GM18519 (cell line): ENCODE measurements around the gene NOMO2.
"Not testable (repeated sequence)": the region's sequence is repeated elsewhere in the genome, so short reads cannot be mapped to it uniquely, and the experiment has no call there.

Experiments
- ATAC-seq: cut with Tn5 transposase; IDR thresholded peaks from one replicate; pipeline ENCODE4 v1.9.1; 2021; ENCODE audit warnings: mild to moderate bottlenecking, moderate library complexity; ENCODE audit not compliant: unreplicated experiment, low FRiP score

The NOMO2 gene, protein sequence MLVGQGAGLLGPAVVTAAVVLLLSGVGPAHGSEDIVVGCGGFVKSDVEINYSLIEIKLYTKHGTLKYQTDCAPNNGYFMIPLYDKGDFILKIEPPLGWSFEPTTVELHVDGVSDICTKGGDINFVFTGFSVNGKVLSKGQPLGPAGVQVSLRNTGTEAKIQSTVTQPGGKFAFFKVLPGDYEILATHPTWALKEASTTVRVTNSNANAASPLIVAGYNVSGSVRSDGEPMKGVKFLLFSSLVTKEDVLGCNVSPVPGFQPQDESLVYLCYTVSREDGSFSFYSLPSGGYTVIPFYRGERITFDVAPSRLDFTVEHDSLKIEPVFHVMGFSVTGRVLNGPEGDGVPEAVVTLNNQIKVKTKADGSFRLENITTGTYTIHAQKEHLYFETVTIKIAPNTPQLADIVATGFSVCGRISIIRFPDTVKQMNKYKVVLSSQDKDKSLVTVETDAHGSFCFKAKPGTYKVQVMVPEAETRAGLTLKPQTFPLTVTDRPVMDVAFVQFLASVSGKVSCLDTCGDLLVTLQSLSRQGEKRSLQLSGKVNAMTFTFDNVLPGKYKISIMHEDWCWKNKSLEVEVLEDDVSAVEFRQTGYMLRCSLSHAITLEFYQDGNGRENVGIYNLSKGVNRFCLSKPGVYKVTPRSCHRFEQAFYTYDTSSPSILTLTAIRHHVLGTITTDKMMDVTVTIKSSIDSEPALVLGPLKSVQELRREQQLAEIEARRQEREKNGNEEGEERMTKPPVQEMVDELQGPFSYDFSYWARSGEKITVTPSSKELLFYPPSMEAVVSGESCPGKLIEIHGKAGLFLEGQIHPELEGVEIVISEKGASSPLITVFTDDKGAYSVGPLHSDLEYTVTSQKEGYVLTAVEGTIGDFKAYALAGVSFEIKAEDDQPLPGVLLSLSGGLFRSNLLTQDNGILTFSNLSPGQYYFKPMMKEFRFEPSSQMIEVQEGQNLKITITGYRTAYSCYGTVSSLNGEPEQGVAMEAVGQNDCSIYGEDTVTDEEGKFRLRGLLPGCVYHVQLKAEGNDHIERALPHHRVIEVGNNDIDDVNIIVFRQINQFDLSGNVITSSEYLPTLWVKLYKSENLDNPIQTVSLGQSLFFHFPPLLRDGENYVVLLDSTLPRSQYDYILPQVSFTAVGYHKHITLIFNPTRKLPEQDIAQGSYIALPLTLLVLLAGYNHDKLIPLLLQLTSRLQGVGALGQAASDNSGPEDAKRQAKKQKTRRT

DNA sequence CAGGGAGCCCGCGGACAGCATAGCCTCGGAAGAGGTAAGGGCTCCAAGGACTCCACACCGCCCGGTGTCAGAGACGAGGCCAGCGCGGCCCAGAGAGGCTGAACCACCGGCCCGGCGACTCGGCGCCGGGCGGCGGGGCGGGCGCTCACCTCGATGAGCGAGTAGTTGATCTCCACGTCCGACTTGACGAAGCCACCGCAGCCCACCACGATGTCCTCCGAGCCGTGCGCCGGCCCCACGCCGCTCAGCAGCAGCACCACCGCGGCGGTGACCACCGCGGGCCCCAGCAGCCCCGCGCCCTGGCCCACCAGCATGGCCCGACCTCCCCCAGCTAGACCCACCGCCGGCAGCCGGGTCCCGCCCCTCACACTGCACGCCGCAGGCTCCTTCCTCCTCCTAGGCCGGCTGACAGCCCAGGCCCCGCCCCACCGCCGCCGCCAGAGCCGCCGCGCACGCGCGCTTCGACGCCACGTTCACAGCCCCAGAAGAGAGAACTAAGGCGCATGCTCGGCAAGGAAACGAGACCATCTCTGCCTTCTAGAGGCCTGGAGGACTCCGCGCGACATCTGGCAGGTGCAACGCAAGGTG lies at the start of gene NOMO2:
NOMO2 (minus strand) TSS at position 371 of the 588 bp plus-strand sequence; CDS start at position 314, 57 bp downstream.
- peak; percentile 84 for ATAC-seq

DNA sequence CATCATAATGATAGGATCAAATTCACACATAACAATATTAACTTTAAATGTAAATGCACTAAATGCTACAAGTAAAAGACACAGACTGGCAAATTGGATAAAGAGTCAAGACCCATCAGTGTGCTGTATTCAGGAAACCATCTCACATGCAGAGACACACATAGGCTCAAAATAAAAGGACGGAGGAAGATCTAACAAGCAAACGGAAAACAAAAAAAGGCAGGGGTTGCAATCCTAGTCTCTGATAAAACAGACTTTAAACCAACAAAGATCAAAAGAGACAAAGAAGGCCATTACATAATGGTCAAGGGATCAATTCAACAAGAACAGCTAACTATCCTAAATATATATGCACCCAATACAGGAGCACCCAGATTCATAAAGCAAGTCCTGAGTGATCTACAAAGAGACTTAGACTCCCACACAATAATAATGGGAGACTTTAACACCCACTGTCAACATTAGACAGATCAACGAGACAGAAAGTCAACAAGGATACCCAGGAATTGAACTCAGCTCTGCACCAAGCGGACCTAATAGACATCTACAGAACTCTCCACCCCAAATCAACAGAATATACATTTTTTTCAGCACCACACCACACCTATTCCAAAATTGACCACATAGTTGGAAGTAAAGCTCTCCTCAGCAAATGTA lies 48.4 kb upstream of the NOMO2 start:
- ATAC-seq, result not testable (repeated sequence)

DNA sequence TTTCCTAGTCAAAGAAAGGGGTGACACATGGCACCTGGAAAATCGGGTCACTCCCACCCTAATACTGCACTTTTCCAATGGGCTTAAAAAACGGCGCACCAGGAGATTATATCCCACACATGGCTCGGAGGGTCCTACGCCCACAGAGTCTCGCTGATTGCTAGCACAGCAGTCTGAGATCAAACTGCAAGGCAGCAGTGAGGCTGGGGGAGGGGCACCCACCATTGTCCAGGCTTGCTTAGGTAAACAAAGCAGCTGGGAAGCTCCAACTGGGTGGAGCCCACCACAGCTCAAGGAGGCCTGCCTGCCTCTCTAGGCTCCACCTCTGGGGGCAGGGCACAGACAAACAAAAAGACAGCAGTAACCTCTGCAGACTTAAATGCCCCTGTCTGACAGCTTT lies 46.4 kb upstream of the NOMO2 start:
- not testable (repeated sequence) for ATAC-seq

DNA sequence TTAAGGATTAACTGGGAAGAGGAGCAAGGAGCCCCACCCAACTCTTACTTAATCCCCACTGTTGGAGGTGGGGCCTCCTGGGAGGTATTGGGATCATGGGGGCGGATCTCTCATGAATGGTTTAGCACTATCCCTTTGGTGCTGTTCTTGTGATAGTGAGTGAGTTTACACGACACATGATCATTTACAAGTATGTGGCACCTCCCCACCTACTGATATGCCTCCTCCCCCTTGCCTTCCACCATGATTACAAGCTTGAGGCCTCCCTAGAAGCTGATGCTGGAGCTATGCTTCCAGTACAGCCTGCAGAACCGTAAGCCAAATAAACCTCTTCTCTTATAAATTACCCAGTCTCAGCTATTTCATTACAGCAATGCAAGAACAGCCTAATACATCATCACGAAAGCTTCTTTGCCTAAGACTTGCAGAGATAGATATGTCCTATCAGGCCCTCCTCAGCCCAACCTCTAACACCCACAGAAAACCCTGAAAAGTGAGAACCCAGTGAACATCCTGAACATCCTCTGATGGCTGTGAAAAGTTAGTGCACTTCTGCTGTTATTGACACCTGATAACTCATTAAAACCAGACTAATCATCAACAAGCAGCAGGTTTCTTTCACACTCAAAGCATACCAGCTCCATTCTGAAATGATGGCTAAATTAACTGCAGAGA lies 41.8 kb upstream of the NOMO2 start:
- ATAC-seq, result not testable (repeated sequence)

DNA sequence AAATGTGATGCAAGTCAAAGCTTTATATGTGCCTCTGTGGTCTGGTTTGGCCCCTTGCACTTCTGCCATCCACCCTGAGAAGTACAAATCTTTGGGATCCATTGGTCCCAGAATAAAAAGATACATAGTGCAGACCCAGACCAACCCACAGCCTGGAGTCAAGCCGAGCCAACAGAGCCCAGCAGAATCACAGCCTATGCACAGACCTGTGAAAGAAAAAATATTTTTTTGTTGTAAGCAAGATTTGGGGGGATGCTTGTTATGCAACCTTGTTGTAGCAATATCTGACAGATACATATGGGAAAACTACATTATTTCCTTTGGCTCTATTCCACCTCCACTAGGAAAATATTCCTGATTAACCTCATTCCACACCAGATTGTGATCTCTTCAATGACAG lies 36.7 kb upstream of the NOMO2 start:
- ATAC-seq, result not testable (repeated sequence)

DNA sequence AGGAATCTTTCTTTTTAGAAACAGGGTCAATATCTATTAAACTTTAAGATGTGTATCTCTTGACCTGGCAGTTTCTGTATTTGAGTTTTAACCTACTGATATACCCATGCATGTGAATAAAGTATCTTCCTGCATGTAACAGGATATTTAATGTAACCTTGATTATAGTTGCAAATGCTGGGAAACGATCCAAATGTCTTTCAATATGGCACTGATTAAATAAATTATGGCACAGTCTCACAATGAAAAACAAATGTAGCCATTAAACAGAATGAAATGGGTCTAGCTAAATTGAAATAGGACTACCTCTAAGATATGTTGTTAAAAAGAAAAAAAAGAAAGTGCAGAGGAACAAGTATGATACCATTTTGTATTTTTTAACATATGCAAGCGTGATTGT lies 35.8 kb upstream of the NOMO2 start:
- not testable (repeated sequence) for ATAC-seq

DNA sequence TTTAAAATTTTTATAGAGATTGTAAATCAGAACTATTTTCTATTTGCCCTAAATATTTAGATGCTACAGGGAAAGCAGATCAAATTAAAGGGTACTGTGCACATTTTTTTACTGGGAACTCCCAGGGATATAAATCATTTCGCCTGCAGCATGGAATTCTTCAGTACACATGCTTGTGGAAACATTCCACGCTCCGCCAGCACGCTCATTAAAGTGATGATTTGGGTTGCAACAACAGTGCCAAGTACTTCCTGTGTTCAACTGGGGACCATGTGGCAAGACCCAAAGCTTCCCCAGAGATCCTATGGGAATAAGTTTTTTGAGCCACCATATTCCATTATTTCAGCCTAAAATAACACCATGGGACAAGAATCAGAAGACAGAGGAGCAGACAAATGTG lies 35.4 kb upstream of the NOMO2 start:
- not testable (repeated sequence) for ATAC-seq

DNA sequence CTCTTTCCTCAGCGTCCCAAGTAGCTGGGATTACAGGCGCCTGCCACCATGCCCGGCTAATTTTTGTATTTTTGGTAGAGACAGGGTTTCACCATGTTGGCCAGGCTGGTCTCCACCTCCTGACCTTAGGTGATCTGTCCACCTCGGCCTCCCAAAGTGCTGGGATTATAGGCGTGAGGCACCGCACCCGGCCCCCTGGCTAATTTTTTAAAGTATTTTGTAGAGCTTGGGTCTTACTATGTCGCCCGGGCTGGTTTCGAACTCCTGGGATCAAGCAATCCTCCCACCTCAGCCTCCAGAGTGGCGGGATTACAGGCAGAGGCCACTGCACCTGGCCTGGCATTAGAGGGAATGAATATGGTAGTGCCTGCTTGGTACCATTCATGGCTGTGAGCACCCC lies 33.9 kb upstream of the NOMO2 start:
- not testable (repeated sequence) for ATAC-seq

DNA sequence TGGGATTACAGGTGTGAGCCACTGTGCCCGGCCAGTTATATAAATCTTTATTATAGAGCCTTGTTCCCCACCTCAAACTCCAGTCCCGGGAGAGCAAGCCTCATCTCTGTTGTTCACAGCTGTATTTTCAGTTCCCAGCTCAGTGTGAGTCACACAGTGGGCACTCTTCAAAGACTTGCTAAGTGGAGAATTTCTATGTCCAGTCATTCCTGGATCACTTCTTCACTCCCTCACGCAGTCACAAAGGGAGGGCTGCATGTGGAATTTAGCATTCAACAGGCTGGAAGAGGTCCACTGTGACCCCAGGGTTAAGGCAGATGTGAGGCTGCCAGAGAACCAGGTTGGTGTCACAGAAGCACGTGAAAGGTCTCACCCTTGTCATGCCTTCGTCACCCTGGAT lies 33.0 kb upstream of the NOMO2 start:
- not testable (repeated sequence) for ATAC-seq

DNA sequence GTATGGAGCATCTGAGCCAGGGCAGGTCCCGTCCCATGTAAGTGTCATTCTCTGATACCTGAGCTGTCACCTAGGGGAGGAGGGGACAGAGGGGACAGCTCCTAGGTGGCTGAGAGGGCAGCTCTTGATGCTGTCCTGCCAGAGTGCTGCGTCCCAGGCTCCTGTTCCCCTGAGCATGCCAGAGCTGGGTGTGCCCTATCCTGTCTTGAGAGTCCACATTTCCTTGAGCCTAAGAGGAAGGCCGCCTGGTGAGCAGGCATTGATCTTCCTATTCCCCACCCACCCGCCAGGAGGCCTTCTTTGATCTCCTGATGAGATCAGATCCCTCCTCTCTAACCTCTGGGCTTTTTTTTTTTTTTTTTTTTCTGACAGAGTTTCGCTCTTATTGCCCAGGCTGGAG lies 32.0 kb upstream of the NOMO2 start:
- ATAC-seq, result not testable (repeated sequence)

DNA sequence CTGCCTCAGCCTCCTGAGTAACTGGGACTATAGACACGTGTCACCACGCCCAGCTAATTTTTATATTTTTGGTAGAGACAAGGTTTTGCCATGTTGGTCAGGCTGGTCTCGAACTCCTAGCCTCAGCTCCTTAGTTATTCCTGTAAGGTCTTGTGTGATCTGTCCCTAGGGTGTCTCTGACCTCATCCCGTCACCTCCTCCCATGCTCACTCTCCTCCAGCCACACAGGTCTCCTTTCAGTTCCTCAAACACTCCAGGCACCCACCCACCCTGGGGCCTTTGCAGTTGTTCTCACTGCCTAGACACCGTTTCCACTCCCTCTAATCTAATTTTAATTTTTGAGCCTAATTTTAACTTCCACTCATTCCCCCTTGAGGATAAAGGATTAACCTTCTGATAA lies 31.1 kb upstream of the NOMO2 start:
- not testable (repeated sequence) for ATAC-seq

DNA sequence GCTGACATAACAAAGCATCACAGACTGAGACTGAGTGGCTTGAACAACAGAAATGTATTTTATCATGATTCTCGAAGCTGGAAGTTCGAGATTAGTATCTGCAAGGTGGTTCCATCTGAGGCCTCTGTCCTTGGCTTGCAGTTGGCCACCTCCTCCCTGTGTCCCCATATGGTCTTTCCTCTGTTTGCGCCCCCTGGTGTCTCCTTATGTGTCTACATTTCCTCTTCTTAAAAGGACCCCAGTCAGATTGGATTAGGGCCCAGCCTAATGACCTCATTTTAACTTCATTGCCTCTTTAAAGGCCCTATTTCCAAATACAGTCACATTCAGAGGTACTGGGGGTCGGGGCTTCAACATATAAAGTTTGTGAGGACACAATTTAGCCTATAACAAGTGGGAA lies 30.0 kb upstream of the NOMO2 start:
- ATAC-seq, result not testable (repeated sequence)

DNA sequence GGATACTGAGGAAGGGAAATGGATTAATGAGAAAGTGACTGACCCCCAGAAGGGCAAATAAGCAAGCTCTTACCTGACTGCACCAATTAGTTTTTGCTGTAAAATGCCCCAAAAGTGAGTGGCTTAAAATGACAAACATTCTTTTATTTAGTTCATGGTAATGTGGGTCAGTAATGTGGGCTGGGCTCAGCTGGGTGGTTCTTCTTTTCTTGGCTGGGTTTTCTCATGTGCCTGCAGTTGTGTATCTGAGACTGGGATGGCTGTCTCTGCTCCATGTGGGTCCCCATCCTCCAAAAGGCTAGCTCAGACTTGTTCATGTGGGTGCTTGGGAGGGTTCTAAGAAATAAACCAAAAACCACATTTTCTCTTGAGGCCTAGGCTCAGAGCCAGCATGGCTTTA lies 29.5 kb upstream of the NOMO2 start:
- not testable (repeated sequence) for ATAC-seq

DNA sequence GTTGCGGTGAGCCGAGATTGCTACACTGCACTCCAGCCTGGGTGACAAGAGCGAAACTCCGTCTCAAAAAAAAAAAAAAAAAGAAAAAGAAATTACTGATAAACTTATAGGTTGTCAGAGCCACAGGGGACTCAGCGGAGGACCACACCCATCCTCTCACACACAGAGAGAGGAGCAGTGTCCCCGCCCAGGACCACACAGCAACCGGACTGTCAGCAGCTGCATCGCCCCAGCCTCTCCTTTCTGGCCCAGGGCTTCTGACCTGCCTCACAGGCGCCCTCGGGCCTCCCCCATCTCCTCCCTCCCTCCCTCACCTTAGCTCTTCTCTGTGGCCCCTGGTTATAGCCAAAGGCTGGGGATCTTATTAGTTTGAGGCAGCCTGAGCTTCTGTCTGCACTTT lies 27.9 kb upstream of the NOMO2 start:
- not testable (repeated sequence) for ATAC-seq

DNA sequence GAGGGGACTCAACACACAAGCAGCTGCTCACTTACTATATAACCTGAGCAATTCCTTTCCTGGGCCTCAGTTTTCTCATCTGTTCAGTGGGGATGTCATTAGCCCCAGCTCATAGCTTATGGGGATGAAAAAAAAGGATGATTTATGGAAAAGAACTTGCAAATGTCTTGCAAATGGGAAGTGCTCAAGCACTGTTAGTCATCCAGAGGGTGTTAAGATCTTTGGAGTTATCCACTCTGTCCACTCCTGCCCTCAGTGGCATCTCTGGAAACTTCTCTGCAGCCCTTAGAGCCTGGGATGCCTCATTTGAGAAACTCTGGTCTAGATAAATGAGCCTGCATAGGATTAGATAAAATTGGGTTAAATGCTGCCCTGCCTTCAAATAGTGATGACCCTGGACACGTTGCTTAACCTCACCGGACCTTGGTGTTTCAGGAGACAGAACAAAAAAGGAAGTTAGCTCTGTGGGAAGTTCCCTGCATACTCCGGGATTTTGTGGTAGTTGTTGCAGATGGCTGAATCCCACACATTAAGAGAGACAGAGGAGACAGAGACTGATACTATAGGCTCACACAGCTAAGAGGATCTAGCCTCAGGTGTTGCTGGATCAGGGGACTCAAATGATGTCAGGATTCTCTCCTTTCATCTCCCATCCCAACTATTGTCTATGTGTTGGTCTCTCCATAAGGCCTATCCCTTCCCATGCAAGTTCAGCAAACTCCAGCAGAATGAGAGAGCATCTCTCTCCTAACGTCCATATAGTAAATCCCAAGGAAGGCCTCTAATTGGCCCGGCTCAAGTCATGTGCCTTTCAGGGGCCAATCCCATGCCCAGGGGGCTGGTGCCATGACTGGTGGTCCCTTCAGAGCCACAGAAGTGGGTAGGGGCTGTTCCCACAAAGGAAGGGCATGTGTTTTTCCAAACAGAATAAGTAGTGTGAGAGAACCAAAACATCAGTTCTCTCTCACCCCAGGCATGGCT lies 25.0 kb upstream of the NOMO2 start:
- not testable (repeated sequence) for ATAC-seq

DNA sequence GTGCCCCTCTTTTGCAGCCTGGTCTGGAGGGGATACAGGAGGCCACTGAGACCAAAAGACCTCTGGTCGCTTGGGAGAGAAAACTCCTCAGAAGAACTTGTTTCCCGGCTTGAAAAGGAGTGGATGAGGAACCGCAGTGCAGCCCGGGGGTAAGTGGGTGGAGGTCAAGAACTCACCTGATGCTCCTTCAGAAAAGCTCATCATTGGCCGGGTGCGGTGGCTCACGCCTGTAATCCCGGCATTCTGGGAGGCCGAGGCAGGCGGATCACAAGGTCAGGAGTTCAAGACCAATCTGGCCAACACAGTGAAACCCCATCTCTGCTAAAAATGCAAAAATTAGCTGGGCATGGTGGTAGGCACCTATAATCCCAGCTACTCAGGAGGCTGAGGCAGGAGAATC lies 23.9 kb upstream of the NOMO2 start:
- ATAC-seq, result not testable (repeated sequence)

DNA sequence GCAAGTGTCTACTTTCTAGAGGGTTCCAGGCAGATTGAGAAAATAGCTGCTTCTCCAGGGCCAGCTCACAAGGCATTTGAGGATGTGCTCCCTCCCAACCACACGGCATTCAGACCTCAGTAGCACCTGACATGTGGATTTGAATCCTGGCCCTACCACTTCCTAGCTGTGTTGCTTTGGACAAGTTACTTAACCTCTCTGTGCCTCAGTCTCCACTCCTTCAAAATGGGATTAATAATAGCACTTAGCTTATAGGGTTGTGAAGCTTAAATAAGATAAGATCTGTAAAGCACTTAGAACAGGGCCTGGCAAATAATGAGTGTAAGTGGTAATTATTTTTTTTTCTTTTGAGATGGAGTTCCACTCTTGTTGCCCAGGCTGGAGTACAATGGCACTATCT lies 21.0 kb upstream of the NOMO2 start:
- no peak for ATAC-seq

DNA sequence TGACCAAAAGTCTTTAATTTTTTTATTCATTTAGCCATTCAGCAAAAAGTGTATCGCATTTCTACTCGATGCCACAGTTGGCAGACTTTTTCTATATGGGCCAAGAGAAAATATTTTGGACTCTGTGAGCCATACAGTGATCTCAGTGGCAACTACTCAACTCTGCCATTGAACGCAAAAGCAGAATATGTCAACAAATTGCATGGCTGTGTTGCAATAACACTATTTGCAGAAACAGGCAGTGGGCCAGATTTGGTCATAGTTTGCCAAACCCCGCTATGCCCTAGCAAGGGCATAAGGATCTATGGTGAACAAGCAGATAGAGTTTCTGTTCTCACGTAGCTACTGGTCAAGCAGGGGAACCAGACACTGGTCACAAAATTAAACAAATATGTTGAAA lies 18.5 kb upstream of the NOMO2 start:
- ATAC-seq, result not testable (repeated sequence)
